Transverse colon (tissue), 4 donors: ENCODE results near the gene WDR35.

Experiments
- POLR2A ChIP-seq: fragments of 450-650 bp; IDR thresholded peaks from one replicate; pipeline ENCODE4 v1.6.1; 2016; ENCODE audit warnings: antibody characterized with exemption, mild to moderate bottlenecking, moderate library complexity
- POLR2AphosphoS5 ChIP-seq, 3 donors: sonication (generic); formaldehyde crosslinking; IDR thresholded peaks; one replicate each; pipeline ENCODE4 v1.6.1; 2016; ENCODE audit warnings: antibody characterized with exemption in 3 of 3
- TF ChIP-seq, protein P1 (sequence below), 5 experiments: fragments of 200-600 bp in 3 of 5; fragments of 450-650 bp in 2 of 5; sonication (generic) in 3 of 5; IDR thresholded peaks; 1 replicate in 2 of 5; 2 replicates in 3 of 5; pipeline ENCODE4 v1.5.1; 2016 to 2017; ENCODE audit warnings: antibody characterized with exemption in 5 of 5, inconsistent platforms in 3 of 5, mild to moderate bottlenecking in 2 of 5, moderate library complexity in 1 of 5

GRCh38 chr2:19874726-19875125, 115.2 kb downstream of the WDR35 start:
- TF ChIP-seq POLR2A (no peak), POLR2AphosphoS5 (IDR thresholded peaks at IDR 0.05) (no peak)
- TF ChIP-seq, protein P1, sequence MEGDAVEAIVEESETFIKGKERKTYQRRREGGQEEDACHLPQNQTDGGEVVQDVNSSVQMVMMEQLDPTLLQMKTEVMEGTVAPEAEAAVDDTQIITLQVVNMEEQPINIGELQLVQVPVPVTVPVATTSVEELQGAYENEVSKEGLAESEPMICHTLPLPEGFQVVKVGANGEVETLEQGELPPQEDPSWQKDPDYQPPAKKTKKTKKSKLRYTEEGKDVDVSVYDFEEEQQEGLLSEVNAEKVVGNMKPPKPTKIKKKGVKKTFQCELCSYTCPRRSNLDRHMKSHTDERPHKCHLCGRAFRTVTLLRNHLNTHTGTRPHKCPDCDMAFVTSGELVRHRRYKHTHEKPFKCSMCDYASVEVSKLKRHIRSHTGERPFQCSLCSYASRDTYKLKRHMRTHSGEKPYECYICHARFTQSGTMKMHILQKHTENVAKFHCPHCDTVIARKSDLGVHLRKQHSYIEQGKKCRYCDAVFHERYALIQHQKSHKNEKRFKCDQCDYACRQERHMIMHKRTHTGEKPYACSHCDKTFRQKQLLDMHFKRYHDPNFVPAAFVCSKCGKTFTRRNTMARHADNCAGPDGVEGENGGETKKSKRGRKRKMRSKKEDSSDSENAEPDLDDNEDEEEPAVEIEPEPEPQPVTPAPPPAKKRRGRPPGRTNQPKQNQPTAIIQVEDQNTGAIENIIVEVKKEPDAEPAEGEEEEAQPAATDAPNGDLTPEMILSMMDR (IDR thresholded peaks at IDR 0.05), result no peak
